Measurements from ENCODE around the gene MEF2C. TPM values are rescaled to one million over a fixed set of nuclear protein-coding genes. Genes with fewer than 3 reads are reported as not detected.
A peak's percentile ranks its signal among the peaks of the same experiment; 100 is the strongest.

Gene MEF2C
- total RNA-seq, 2 donors from 2014 or later = 10.0 to 27.4 TPM

DNA sequence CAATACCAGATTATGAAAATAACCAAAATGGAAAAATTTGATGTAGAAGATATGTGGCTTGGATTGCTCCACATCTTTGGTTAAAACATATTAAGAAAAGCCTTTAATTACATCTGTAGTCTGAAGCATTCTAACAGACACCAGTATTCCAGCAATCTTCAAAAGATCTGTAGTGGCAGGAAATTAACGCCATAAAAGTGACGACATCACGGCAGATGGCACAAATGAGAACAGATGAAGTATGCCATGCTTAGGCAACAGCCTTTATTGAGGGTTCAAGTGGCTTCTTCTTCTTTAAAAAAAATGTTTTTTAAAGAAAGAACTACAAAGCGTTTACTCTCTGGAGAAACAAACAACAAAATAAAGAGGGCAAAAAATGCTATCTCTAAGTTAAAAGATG, 164.2 kb downstream of the MEF2C start:
- DNase-seq (no peak), ATAC-seq (peak; percentile 34)
- intact Hi-C loops (cut with DNase I, micrococcal nuclease) = no loop called here

- intact Hi-C loops (cut with DNase I, micrococcal nuclease) = no loop called here
Observed at GRCh38 chr5:88716101-88716500, 166.9 kb downstream of the MEF2C start.

GRCh38 chr5:88715503-88715902, 167.5 kb downstream of the MEF2C start:
- intact Hi-C loops (cut with DNase I, micrococcal nuclease) = no loop called here
- no peak for ATAC-seq

More at GRCh38 chr5:88716101-88716500, 166.9 kb downstream of the MEF2C start:
- DNase-seq (no peak), ATAC-seq (no peak)

GRCh38 chr5:88713818-88714217, 169.2 kb downstream of the MEF2C start:
- DNase-seq (no peak), ATAC-seq (no peak)
- intact Hi-C loops (cut with DNase I, micrococcal nuclease) = no loop called here

More at GRCh38 chr5:88715503-88715902, 167.5 kb downstream of the MEF2C start:
- no peak for DNase-seq

DNA sequence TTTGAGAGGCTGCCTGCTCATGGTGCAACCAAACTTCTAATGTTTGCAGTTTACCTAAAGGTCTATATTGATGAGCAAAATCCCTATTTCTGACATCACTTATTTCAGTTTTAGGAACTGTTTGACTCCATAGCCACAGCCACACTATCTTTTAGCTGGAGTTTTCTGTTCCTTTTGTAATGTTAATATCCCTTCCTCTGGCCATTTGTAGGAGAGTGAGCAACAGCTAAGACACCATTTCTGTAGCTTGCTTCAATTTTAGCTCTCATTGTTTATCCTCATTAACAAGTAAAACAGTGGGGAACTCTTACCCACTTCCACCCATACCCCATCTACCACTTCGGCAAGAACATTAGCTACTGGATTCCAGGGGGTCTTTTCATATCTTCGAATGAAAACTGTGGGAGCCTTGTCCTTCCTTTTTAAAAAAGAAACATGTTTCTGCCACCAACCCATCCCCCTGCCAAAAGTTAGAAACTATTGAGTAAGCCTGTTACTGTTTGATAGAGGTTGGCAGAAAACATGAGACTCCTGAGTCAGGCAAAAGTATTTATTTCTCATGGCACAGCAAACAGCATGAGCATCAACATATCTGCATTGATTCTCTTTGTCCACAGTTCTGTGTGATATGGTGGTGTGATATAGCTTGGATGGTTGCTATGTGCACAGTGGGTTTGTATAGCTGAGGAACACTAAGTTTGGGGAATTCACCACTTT, 174.1 kb downstream of the MEF2C start:
- no peak for DNase-seq
- ATAC-seq = no peak
- intact Hi-C loops (cut with DNase I, micrococcal nuclease) = no loop called here

GRCh38 chr5:88708021-88708420, 175.0 kb downstream of the MEF2C start:
- no peak for DNase-seq
- intact Hi-C loops (cut with DNase I, micrococcal nuclease) = no loop called here
- ATAC-seq = no peak

GRCh38 chr5:88707216-88707965, 175.6 kb downstream of the MEF2C start:
- ATAC-seq (no peak), DNase-seq (no peak)
- intact Hi-C loops (cut with DNase I, micrococcal nuclease) = no loop called here

DNA sequence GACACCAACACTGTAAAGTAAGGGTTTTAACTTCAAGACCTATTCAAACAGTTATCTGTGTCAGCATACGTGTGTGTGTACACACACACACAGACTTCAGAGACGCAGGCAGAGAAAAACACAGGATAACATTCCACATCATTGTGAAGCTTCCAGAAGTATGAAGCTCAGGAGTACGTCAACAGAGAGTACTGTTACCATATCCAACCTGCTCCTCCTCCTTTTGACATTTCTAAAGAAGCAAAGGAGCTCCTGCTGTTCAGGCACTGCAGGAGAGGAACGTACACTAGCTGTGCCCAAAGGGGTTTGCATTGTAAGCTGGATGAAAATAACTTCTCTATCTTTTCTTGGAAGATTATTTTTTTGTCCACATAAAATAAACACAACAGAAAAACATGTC, 180.7 kb downstream of the MEF2C start:
- DNase-seq = no peak
- ATAC-seq = no peak
- intact Hi-C loops (cut with DNase I, micrococcal nuclease) = no loop called here

GRCh38 chr5:88700121-88700520, 182.9 kb downstream of the MEF2C start:
- DNase-seq (no peak), ATAC-seq (no peak)
- intact Hi-C loops (cut with DNase I, micrococcal nuclease) = no loop called here

GRCh38 chr5:88698290-88698689, 184.7 kb downstream of the MEF2C start:
- ATAC-seq (no peak), DNase-seq (no peak)
- intact Hi-C loops (cut with DNase I, micrococcal nuclease) = no loop called here

DNA sequence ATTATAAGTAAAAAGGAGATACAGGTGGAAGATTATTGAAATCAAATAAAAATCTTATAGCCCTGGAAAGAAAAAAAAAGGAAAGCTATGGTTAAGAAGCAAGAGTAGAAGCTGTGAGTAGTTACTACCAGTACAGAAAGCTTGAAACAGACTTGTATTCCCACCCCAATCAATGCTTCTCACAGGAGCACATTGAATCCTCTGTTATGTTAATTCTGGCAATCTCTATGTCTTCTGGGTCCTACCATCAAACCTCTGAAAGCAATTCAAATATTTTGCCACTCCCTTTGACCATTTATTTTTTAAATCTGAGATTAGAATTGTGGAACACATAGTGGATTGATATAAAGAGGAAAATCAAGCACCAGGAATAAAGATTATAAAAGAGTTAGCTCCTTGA, 186.5 kb downstream of the MEF2C start:
- intact Hi-C loops (cut with DNase I, micrococcal nuclease) = no loop called here
- no peak for ATAC-seq
- no peak for DNase-seq

- ATAC-seq (no peak), DNase-seq (no peak)
- intact Hi-C loops (cut with DNase I, micrococcal nuclease) = no loop called here
Observed at GRCh38 chr5:88695931-88696330, 187.1 kb downstream of the MEF2C start.

- DNase-seq = no peak
- intact Hi-C loops (cut with DNase I, micrococcal nuclease) = no loop called here
- ATAC-seq = no peak
Observed at GRCh38 chr5:88695232-88695631, 187.8 kb downstream of the MEF2C start.

DNA sequence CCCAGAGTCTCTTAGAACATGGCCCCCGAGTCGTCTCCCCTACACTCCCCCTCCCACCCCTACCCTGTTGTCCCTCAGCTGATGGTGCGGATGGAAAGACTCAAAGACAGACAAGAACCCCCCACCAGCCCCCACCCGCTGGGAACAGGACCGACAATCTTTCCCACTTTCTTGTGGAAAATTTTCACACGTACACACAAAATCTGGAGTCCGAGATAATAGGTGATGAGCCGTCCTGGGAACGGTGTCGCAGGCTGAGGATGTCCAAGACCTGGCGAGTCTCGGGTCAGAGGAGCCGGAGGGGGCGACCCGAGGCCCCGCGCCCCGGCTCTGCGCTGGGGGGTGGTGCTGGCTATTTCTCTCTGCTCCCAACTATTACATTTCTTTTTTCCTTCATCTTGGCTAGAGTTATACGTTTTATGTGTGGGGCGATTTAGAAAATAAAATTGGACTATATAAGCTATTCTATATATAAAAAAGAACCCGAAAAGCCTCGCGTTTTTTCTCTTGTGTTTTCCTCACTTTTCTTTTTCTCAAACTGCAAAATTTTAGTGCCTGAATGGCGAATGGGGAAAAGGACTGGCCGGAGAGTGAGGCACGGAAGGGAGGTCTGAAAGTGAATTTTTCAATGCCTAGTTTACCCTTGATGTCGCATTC, 188.8 kb downstream of the MEF2C start:
- DNase-seq (no peak), ATAC-seq (no peak)
- intact Hi-C loops (cut with DNase I, micrococcal nuclease) = loop anchor here in 1 of 2 donors (5.0 kb wide), 2 partner anchors 552 to 917 kb away; no protein-coding TSS in a partner anchor

GRCh38 chr5:88693071-88693932, 189.7 kb downstream of the MEF2C start:
- no peak for DNase-seq
- intact Hi-C loops (cut with DNase I, micrococcal nuclease) = loop anchor here in 1 of 2 donors (5.0 kb wide), 2 partner anchors 551 to 916 kb away; no protein-coding TSS in a partner anchor
- no peak for ATAC-seq

DNA sequence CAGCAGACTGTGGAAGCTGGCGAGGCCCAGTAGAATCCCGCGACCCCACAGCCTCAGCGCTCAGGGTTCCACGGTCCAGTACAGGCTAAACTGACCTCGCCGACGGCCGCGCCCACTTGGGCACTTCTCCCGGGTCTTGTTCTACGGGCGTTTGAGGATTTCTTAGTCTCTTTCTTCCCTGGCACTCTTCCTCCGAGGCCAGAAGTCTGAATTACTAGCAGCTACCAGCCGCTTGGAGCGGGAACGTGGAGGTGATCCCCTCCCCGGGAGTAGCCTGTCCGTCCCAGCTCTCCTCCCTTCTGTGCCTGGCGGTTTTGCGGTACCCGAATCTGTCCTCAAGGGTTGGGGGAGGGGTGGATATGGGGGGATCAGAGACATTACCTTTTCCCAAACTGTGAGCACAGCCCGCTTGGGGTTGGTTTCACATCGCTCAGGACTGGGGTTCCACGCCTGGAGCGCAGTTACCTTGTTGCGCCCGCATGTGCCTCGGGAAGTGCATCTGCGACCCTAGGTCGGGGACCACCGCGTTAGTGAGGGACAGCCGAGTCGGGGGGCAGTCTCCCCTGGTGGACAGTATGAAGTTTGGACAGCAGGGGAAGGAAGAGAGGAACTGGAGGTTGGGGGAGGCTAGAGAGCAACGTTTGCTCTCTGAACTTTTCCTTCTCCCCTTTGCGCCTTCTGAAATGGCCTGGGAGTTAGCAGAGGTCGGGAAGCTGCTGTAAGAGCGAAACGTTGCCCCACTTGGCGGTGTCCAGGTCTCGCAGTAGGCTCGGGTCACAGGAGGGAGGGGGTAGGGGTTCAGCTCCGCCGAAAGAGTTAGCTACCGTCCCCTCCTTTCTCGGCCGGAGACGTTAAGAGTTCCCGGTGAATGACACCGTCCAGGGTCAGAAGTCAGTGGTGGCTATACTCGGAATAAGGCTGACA, 190.8 kb downstream of the MEF2C start:
- DNase-seq = no peak
- no peak for ATAC-seq
- intact Hi-C loops (cut with DNase I, micrococcal nuclease) = loop anchor here in 1 of 2 donors (5.0 kb wide), 2 partner anchors 550 to 915 kb away; no protein-coding TSS in a partner anchor

- no peak for DNase-seq
- intact Hi-C loops (cut with DNase I, micrococcal nuclease) = loop anchor here in 1 of 2 donors (5.0 kb wide), 2 partner anchors 549 to 914 kb away; no protein-coding TSS in a partner anchor
- ATAC-seq = no peak
Observed at GRCh38 chr5:88691230-88691582, 191.8 kb downstream of the MEF2C start.

Data from left colon (tissue), 2 donors.